ENCODE data around the gene MAP3K20. TPM values are rescaled to one million over a fixed set of nuclear protein-coding genes. Genes with fewer than 3 reads are reported as not detected.

Gene MAP3K20
- total and polyA plus RNA-seq, 2 donors (not counting 3 experiments of a cell fraction or from before 2014, with no cell fraction given): 7.8 to 31.5 TPM

DNA sequence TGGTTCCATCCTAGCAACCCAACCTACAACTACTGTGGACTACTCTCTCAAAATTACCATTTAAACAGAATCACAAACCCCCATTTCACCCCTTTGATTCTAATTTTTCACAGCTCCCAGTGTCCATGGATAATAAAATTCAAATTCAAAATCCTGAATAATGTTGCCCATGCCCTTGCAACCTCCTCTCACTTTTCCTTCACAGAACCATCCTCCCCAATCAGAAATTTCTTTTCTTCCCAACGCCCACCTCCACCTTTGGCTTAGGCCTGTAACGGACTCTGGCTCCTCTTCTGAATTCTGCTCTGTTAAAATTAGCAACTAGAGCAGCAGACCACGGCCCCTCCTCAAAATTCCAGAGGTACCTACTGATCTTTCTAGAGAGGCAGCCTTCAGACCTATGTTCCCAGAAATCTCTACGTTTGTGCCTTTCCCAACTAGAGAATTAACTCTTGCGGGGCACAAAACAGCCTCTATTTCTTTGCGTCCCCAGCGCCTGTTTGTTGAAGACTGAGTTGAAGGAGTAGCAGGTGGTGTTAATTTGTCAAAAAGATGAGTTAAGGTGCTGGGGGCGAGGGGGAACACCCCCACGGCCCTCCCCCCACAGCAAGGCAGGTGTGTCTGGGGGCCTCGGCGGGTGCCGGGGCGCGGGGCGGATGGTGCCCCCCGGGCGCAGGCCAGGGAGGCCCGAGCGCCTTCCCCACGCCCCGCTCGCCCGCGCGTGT is 428 bp upstream of the MAP3K20 start:
- H3K9ac ChIP-seq (replicated peaks; ENCODE audit: extremely low read depth, insufficient read depth, low read length): peak overlapping the region; percentile 87
- CTCF ChIA-PET: interaction anchor here (0.7 to 3.5 kb wide), 2 partner anchors 26 to 134 kb away, joined by 3 to 23 read pairs; no protein-coding TSS in a partner anchor
- H2AFZ ChIP-seq (ENCODE audit: low read depth, low read length): peak overlapping the region; percentile 87
- H3K36me3 ChIP-seq (ENCODE audit: control insufficient read depth in 2 of 2, extremely low read depth in 1 of 2, insufficient read depth in 2 of 2, low read length in 2 of 2): no peaks in the 10 kb centered on the region
- no peaks in the 10 kb centered on the region for H3K9me1 ChIP-seq (replicated peaks; ENCODE audit: control insufficient read depth, extremely low read depth, insufficient read depth, low read length)
- FAIRE-seq: no peak
- peak overlapping the region; percentile 54 to 86 (median 56) for H3K4me3 ChIP-seq (replicated peaks in 1 of 3; ENCODE audit: insufficient read depth in 1 of 3, low read depth in 1 of 3, low read length in 3 of 3)
- intact Hi-C loops (cut with micrococcal nuclease) (loop anchor here (5.0 kb wide), 1 partner anchor 108 kb away; no protein-coding TSS in a partner anchor), dilution Hi-C loops (cut with MboI; ENCODE audit: extremely low pct_ligation_motif_present, low sequenced_read_pairs) (no loop called here)
- BruUV-seq (replicated peaks): no TSS peak
- POLR2A ChIA-PET: interaction anchor here (0.6 kb wide), 1 partner anchor 253 kb away, joined by 3 read pairs; no protein-coding TSS in a partner anchor
- no peaks in the 10 kb centered on the region for H4K20me1 ChIP-seq (replicated peaks; ENCODE audit: control insufficient read depth, extremely low read depth, insufficient read depth, low read length)
- H3K4me1 ChIP-seq (ENCODE audit: control insufficient read depth, extremely low read depth, insufficient read depth, low read length): peaks cover 15% of the 10 kb centered on the region
- H3K27me3 ChIP-seq (ENCODE audit: control insufficient read depth in 2 of 2, insufficient read depth in 2 of 2, low read length in 2 of 2): no peaks in the 10 kb centered on the region
- H3K27ac ChIP-seq (ENCODE audit: insufficient read depth, low read depth, low read length): peak overlapping the region; percentile 78
- peak overlapping the region; percentile 74 for H3K4me2 ChIP-seq (ENCODE audit: insufficient read depth, low read length)
- TF ChIP-seq MYC (IDR thresholded peaks at IDR 0.05; ENCODE audit: low read depth, low read length) (no peak), POLR2AphosphoS5 (IDR thresholded peaks at IDR 0.05; ENCODE audit: insufficient read depth, low read depth, low read length) (no peak), FOS (IDR thresholded peaks at IDR 0.05; ENCODE audit: borderline replicate concordance, insufficient read depth, low read length) (no peak), EZH2 (IDR thresholded peaks at IDR 0.05; ENCODE audit: borderline replicate concordance, low read depth, low read length, severe bottlenecking) (no peak), GATA2 (IDR thresholded peaks at IDR 0.05; ENCODE audit: insufficient read depth, insufficient read length, low read depth, low read length) (no peak), JUN (IDR thresholded peaks at IDR 0.05; ENCODE audit: borderline replicate concordance, insufficient read depth, insufficient read length, low read depth) (no peak), POLR2A (IDR thresholded peaks at IDR 0.05; ENCODE audit: low read depth, low read length) (no peak)
- TF ChIP-seq, protein P1, sequence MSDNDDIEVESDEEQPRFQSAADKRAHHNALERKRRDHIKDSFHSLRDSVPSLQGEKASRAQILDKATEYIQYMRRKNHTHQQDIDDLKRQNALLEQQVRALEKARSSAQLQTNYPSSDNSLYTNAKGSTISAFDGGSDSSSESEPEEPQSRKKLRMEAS (IDR thresholded peaks at IDR 0.05; ENCODE audit: insufficient read depth, insufficient read length): no peak
- TF ChIP-seq, protein P2, sequence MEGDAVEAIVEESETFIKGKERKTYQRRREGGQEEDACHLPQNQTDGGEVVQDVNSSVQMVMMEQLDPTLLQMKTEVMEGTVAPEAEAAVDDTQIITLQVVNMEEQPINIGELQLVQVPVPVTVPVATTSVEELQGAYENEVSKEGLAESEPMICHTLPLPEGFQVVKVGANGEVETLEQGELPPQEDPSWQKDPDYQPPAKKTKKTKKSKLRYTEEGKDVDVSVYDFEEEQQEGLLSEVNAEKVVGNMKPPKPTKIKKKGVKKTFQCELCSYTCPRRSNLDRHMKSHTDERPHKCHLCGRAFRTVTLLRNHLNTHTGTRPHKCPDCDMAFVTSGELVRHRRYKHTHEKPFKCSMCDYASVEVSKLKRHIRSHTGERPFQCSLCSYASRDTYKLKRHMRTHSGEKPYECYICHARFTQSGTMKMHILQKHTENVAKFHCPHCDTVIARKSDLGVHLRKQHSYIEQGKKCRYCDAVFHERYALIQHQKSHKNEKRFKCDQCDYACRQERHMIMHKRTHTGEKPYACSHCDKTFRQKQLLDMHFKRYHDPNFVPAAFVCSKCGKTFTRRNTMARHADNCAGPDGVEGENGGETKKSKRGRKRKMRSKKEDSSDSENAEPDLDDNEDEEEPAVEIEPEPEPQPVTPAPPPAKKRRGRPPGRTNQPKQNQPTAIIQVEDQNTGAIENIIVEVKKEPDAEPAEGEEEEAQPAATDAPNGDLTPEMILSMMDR (IDR thresholded peaks at IDR 0.05; ENCODE audit: extremely low read depth in 1 of 2, insufficient read depth in 1 of 2, low read depth in 1 of 2, low read length in 2 of 2): no peak
- H3K9me3 ChIP-seq (replicated peaks; ENCODE audit: control insufficient read depth, insufficient read depth, low read length): no peaks in the 10 kb centered on the region
- peaks cover 28% of the 10 kb centered on the region for H3K79me2 ChIP-seq (ENCODE audit: control insufficient read depth, insufficient read depth, low read length)
- no peak for DNase-seq (ENCODE audit: low read depth, low spot score)
